Measurements from ENCODE around the gene RGS16.

DNA sequence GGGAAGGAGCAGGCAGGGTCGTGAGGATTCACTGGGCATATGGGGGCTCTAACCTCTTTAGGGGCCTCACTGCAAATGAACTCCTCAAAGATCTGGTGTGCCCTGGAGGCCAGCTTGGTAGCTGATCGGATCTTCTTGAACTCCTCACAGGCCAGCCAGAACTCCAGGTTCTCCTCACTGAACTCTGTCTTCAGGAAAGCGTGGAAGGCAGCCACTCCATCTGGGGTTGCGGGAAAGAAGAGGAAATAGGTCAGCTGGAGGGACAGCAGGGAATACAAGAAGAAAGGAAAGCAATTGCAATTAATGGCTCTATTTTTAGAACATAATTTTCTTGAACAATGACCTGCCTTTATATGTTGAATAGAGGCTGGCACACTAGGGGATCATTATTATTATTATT is 2.3 kb downstream of the RGS16 start:
- no peak for TF ChIP-seq POLR2A (IDR thresholded peaks at IDR 0.05)
- TF ChIP-seq, protein P1, sequence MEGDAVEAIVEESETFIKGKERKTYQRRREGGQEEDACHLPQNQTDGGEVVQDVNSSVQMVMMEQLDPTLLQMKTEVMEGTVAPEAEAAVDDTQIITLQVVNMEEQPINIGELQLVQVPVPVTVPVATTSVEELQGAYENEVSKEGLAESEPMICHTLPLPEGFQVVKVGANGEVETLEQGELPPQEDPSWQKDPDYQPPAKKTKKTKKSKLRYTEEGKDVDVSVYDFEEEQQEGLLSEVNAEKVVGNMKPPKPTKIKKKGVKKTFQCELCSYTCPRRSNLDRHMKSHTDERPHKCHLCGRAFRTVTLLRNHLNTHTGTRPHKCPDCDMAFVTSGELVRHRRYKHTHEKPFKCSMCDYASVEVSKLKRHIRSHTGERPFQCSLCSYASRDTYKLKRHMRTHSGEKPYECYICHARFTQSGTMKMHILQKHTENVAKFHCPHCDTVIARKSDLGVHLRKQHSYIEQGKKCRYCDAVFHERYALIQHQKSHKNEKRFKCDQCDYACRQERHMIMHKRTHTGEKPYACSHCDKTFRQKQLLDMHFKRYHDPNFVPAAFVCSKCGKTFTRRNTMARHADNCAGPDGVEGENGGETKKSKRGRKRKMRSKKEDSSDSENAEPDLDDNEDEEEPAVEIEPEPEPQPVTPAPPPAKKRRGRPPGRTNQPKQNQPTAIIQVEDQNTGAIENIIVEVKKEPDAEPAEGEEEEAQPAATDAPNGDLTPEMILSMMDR (IDR thresholded peaks at IDR 0.05) = no peak
- no peak for TF ChIP-seq EP300 (IDR thresholded peaks at IDR 0.05)

All from stomach (tissue), 4 donors.